HEK293 (cell line): Measurements from ENCODE around the gene FAM167B.

Experiments used
- TSHZ1 ChIP-seq: fragments of 450-650 bp; formaldehyde crosslinking; IDR thresholded peaks from 2 replicates; pipeline ENCODE4 v1.5.1; 2016; ENCODE audit warnings: missing biosample characterization, missing genetic modification characterization, borderline replicate concordance
- ZBTB1 ChIP-seq: fragments of 450-650 bp; formaldehyde crosslinking; IDR thresholded peaks from 2 replicates; pipeline ENCODE4 v1.5.1; 2016; ENCODE audit warnings: missing biosample characterization, missing genetic modification characterization
- ZBTB10 ChIP-seq: fragments of 450-650 bp; formaldehyde crosslinking; IDR thresholded peaks from 2 replicates; pipeline ENCODE4 v1.5.1; 2016; ENCODE audit warnings: missing biosample characterization, missing genetic modification characterization
- ZBTB17 ChIP-seq: fragments of 450-650 bp; formaldehyde crosslinking; IDR thresholded peaks from 2 replicates; pipeline ENCODE4 v1.5.1; 2016; ENCODE audit warnings: missing biosample characterization, missing genetic modification characterization
- ZBTB21 ChIP-seq: fragments of 450-650 bp; formaldehyde crosslinking; IDR thresholded peaks from 2 replicates; pipeline ENCODE4 v1.5.1; 2017; ENCODE audit warnings: missing biosample characterization, missing genetic modification characterization
- ZBTB44 ChIP-seq: fragments of 450-650 bp; IDR thresholded peaks from 2 replicates; pipeline ENCODE4 v1.5.1; 2018; ENCODE audit warnings: missing biosample characterization, mild to moderate bottlenecking, missing genetic modification characterization
- ZFP3 ChIP-seq: fragments of 450-650 bp; formaldehyde crosslinking; IDR thresholded peaks from 2 replicates; pipeline ENCODE4 v1.5.1; 2016; ENCODE audit warnings: low read depth, missing biosample characterization, missing genetic modification characterization
- ZNF114 ChIP-seq: fragments of 450-650 bp; formaldehyde crosslinking; IDR thresholded peaks from 2 replicates; pipeline ENCODE4 v1.5.0; 2017; ENCODE audit warnings: missing biosample characterization, missing genetic modification characterization
- ZNF121 ChIP-seq: fragments of 450-650 bp; formaldehyde crosslinking; IDR thresholded peaks from 2 replicates; pipeline ENCODE4 v1.5.1; 2016; ENCODE audit warnings: missing biosample characterization, missing genetic modification characterization
- ZNF138 ChIP-seq: fragments of 450-650 bp; formaldehyde crosslinking; IDR thresholded peaks from 2 replicates; pipeline ENCODE4 v1.5.1; 2016; ENCODE audit warnings: missing biosample characterization, missing genetic modification characterization, borderline replicate concordance
- ZNF354C ChIP-seq: fragments of 450-650 bp; formaldehyde crosslinking; IDR thresholded peaks from 2 replicates; pipeline ENCODE4 v1.5.1; 2016; ENCODE audit warnings: missing biosample characterization, missing genetic modification characterization, low read depth, borderline replicate concordance
- ZNF398 ChIP-seq: fragments of 450-650 bp; formaldehyde crosslinking; IDR thresholded peaks from 2 replicates; pipeline ENCODE4 v1.5.1; 2017; ENCODE audit warnings: missing biosample characterization, missing genetic modification characterization
- ZNF433 ChIP-seq: fragments of 450-650 bp; formaldehyde crosslinking; IDR thresholded peaks from 2 replicates; pipeline ENCODE4 v1.5.1; 2016; ENCODE audit warnings: missing biosample characterization, missing genetic modification characterization, low read depth
- ZNF501 ChIP-seq: fragments of 450-650 bp; formaldehyde crosslinking; IDR thresholded peaks from 2 replicates; pipeline ENCODE4 v1.5.1; 2016; ENCODE audit warnings: missing biosample characterization, missing genetic modification characterization
- ZNF513 ChIP-seq: fragments of 450-650 bp; IDR thresholded peaks from 2 replicates; pipeline ENCODE4 v1.5.1; 2018; ENCODE audit warnings: missing biosample characterization, missing genetic modification characterization
- ZNF549 ChIP-seq: fragments of 450-650 bp; IDR thresholded peaks from 2 replicates; pipeline ENCODE4 v1.5.1; 2018; ENCODE audit warnings: missing biosample characterization, missing genetic modification characterization, mild to moderate bottlenecking, inconsistent platforms, moderate library complexity
- ZNF621 ChIP-seq: fragments of 450-650 bp; formaldehyde crosslinking; IDR thresholded peaks from 2 replicates; pipeline ENCODE4 v1.5.1; 2017; ENCODE audit warnings: missing biosample characterization, missing genetic modification characterization
- ZNF645 ChIP-seq: fragments of 450-650 bp; formaldehyde crosslinking; IDR thresholded peaks from 2 replicates; pipeline ENCODE4; 2016; ENCODE audit warnings: missing biosample characterization, missing genetic modification characterization
- ZNF707 ChIP-seq: fragments of 450-650 bp; formaldehyde crosslinking; IDR thresholded peaks from 2 replicates; pipeline ENCODE4 v1.5.1; 2016; ENCODE audit warnings: missing biosample characterization, missing genetic modification characterization
- ZNF837 ChIP-seq: fragments of 450-650 bp; formaldehyde crosslinking; IDR thresholded peaks from 2 replicates; pipeline ENCODE4 v1.5.1; 2016; ENCODE audit warnings: missing biosample characterization, missing genetic modification characterization
- ZSCAN18 ChIP-seq: fragments of 450-650 bp; formaldehyde crosslinking; IDR thresholded peaks from 2 replicates; pipeline ENCODE4 v1.5.1; 2016; ENCODE audit warnings: missing biosample characterization, missing genetic modification characterization

FAM167B gene

GRCh38 chr1:32247983-32248889 lies 1.2 kb downstream of the FAM167B start (continued):
- TF ChIP-seq ZBTB10 (no peak; the same call in 1 of the 2 replicates), ZSCAN18 (tag by site-specific recombination) (no peak), ZBTB1 (no peak), TSHZ1 (tag by site-specific recombination) (no peak), ZNF837 (tag by site-specific recombination) (no peak), ZBTB17 (tag by site-specific recombination) (peak; percentile 86), ZNF138 (tag by site-specific recombination) (no peak), ZNF433 (no peak), ZFP3 (no peak), ZNF501 (tag by site-specific recombination) (0 out of 2 replicates have a peak, but pooled peaks have one; percentile 32), ZNF398 (no peak), ZNF621 (tag by site-specific recombination) (no peak), ZBTB44 (tag by site-specific recombination) (peak; percentile 92), ZNF114 (tag by site-specific recombination) (no peak), ZBTB21 (tag by site-specific recombination) (no peak), ZNF549 (tag by site-specific recombination) (no peak), ZNF707 (no peak), ZNF121 (tag by site-specific recombination) (no peak; the same call in 1 of the 2 replicates), ZNF354C (no peak), ZNF513 (tag by site-specific recombination) (no peak), ZNF645 (tag by site-specific recombination) (no peak)
